ENCODE measurements around the gene AP1B1. TPM values are rescaled to one million over a fixed set of nuclear protein-coding genes. Genes with fewer than 3 reads are reported as not detected.

AP1B1 gene
- total and polyA plus RNA-seq, 2 donors (not counting 1 experiment from before 2014, with no cell fraction given): 139 to 174 TPM

DNA sequence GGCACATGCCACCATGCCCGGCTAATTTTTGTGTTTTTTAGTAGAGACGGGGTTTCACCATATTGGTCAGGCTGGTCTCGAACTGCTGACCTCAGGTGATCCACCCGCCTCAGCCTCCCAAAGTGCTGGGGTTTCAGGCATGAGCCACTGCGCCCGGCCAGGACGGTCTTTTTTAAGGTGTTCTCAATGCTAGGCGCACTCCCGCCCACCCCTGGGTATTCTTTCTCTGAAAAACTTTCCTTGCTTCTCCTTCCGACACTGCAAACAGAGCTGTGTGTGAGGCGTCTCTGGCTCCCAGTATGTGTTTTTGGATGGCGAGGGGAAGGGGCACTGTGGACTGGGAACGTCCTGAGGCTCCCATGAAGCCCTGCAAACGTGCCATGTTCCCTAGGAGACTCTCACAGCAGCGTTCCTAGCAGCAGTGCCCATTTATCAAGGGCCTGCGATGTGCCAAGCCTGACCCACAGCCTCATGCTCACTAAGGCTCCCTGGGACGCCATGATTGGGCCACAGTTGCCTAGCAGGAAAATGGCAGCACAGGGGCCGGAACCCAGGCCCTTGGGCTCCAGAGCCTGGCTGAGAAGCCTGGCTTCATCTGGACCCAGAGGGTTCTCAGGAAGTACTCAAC, 70.4 kb downstream of the AP1B1 start:
- H3K9ac ChIP-seq (ENCODE audit: low read length): no peak overlapping the region
- ATAC-seq (ENCODE audit: low read depth): no peak
- 96% methylated on average over 17 of the region's 18 CpGs for WGBS (ENCODE audit: insufficient coverage)

DNA sequence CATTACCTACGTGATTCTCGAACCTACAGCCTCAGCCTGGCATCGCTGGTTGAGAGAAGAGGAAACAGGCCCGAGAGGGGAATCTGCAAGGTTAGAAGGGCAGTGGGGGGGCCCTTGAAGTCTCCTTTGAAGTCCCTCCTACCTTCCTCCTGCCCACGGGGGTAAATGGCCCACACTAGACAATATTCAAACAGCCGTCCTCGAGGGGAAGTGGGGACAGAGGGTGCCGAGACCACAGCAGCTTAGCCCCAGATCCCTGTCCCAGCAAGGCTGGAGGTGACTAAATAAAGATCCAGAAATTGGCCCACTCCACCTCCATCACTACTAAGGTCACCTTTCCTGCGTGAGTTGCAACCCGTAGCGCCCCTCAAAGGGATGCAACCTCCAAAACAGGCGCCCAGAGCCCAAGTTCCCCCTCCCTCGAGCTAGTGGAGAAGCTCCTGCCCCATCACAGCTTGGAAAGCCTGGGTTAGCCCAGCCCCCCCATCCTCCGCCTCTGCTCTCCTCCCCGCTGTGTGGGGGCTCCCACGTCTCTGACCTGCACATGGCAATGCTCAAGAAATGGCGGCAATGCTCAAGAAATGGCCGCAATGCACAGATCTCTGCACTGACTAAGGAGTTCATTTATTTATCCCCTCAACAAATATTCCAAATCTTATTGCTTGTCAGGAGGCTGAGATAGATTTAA, 72.1 kb downstream of the AP1B1 start:
- Mint-ChIP-seq H3K27me3 (peaks cover 38% of the 10 kb centered on the region), H3K27ac (no peak overlapping the region)
- intact Hi-C loops (cut with micrococcal nuclease): no loop called here

More for the DNA sequence above, 70.4 kb downstream of the AP1B1 start:
- H3K4me3 ChIP-seq (ENCODE audit: control extremely low read depth in 1 of 5, extremely low read depth in 1 of 5, insufficient read depth in 1 of 5, low read depth in 2 of 5, low read length in 4 of 5): no peak overlapping the region
- peaks cover 7% of the 10 kb centered on the region for H4K20me1 ChIP-seq (ENCODE audit: control insufficient read depth, insufficient read depth, low read length, poor library complexity, severe bottlenecking)
- POLR2A ChIA-PET: no interaction called here
- CTCF ChIA-PET: no interaction called here
- no peak overlapping the region for H2AFZ ChIP-seq (ENCODE audit: insufficient read depth, low read depth, low read length, poor library complexity, severe bottlenecking)
- Mint-ChIP-seq H3K27me3 (peaks cover 28% of the 10 kb centered on the region), H3K4me3 (no peak overlapping the region), H3K9me3 (ENCODE audit: insufficient read depth) (no peaks in the 10 kb centered on the region), H3K4me1 (peaks cover 21% of the 10 kb centered on the region), H3K27ac (no peak overlapping the region)
- no peaks in the 10 kb centered on the region for H3K36me3 ChIP-seq (replicated peaks in 1 of 2; ENCODE audit: control extremely low read depth in 1 of 2, control insufficient read depth in 1 of 2, extremely low read depth in 1 of 2, insufficient read depth in 2 of 2, low read length in 1 of 2)
- H3K9me3 ChIP-seq (ENCODE audit: control extremely low read depth in 1 of 3, control insufficient read depth in 2 of 3, insufficient read depth in 1 of 3, low read length in 2 of 3): peaks cover 0 to 17% (median 0%) of the 10 kb centered on the region in 3 donors
- H3K79me2 ChIP-seq (ENCODE audit: control insufficient read depth, insufficient read depth, low read length): no peaks in the 10 kb centered on the region
- intact Hi-C loops (cut with micrococcal nuclease): no loop called here
- H3K4me2 ChIP-seq (replicated peaks; ENCODE audit: low read depth, low read length, poor library complexity, severe bottlenecking): no peak overlapping the region
- peaks cover 20 to 26% of the 10 kb centered on the region in 2 donors for H3K4me1 ChIP-seq (ENCODE audit: control insufficient read depth in 2 of 2, insufficient read depth in 2 of 2, low read length in 2 of 2)
- peaks cover 0 to 33% (median 17%) of the 10 kb centered on the region in 4 experiments for H3K27me3 ChIP-seq (replicated peaks in 1 of 4; ENCODE audit: control extremely low read depth in 1 of 4, control insufficient read depth in 3 of 4, insufficient read depth in 4 of 4, low read length in 3 of 4)
- no peak overlapping the region for H3K27ac ChIP-seq (ENCODE audit: low read length in 2 of 2)
- no peak for DNase-seq
- TF ChIP-seq EZH2 (IDR thresholded peaks at IDR 0.05; ENCODE audit: borderline replicate concordance, insufficient read depth, low read depth, low read length, poor library complexity, severe bottlenecking): no peak
- TF ChIP-seq, protein P1, sequence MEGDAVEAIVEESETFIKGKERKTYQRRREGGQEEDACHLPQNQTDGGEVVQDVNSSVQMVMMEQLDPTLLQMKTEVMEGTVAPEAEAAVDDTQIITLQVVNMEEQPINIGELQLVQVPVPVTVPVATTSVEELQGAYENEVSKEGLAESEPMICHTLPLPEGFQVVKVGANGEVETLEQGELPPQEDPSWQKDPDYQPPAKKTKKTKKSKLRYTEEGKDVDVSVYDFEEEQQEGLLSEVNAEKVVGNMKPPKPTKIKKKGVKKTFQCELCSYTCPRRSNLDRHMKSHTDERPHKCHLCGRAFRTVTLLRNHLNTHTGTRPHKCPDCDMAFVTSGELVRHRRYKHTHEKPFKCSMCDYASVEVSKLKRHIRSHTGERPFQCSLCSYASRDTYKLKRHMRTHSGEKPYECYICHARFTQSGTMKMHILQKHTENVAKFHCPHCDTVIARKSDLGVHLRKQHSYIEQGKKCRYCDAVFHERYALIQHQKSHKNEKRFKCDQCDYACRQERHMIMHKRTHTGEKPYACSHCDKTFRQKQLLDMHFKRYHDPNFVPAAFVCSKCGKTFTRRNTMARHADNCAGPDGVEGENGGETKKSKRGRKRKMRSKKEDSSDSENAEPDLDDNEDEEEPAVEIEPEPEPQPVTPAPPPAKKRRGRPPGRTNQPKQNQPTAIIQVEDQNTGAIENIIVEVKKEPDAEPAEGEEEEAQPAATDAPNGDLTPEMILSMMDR (IDR thresholded peaks at IDR 0.05): no peak

More for the DNA sequence above, 72.1 kb downstream of the AP1B1 start:
- H3K36me3 ChIP-seq (replicated peaks in 1 of 2; ENCODE audit: control extremely low read depth in 1 of 2, control insufficient read depth in 1 of 2, extremely low read depth in 1 of 2, insufficient read depth in 2 of 2, low read length in 1 of 2): no peaks in the 10 kb centered on the region
- no peak overlapping the region for H2AFZ ChIP-seq (ENCODE audit: insufficient read depth, low read depth, low read length, poor library complexity, severe bottlenecking)
- H3K9me3 Mint-ChIP-seq (ENCODE audit: insufficient read depth): no peaks in the 10 kb centered on the region
- CTCF ChIA-PET: no interaction called here
- H4K20me1 ChIP-seq (ENCODE audit: control insufficient read depth, insufficient read depth, low read length, poor library complexity, severe bottlenecking): peaks cover 7% of the 10 kb centered on the region
- no peak overlapping the region for H3K27ac ChIP-seq (ENCODE audit: low read length in 2 of 2)
- WGBS (ENCODE audit: insufficient coverage): 74% methylated on average over 12 of the region's 18 CpGs
- no peak for ATAC-seq (ENCODE audit: low read depth)
- H3K4me1 Mint-ChIP-seq: peaks cover 26% of the 10 kb centered on the region
- H3K79me2 ChIP-seq (ENCODE audit: control insufficient read depth, insufficient read depth, low read length): no peaks in the 10 kb centered on the region
- POLR2A ChIA-PET: no interaction called here
- DNase-seq: no peak
- H3K4me2 ChIP-seq (replicated peaks; ENCODE audit: low read depth, low read length, poor library complexity, severe bottlenecking): peak overlapping the region; percentile 73
- TF ChIP-seq, protein P1 (IDR thresholded peaks at IDR 0.05): no peak
- no peak for TF ChIP-seq EZH2 (IDR thresholded peaks at IDR 0.05; ENCODE audit: borderline replicate concordance, insufficient read depth, low read depth, low read length, poor library complexity, severe bottlenecking)
- peak overlapping the region; percentile 69 for H3K4me3 Mint-ChIP-seq
- peaks cover 21 to 31% of the 10 kb centered on the region in 2 donors for H3K4me1 ChIP-seq (ENCODE audit: control insufficient read depth in 2 of 2, insufficient read depth in 2 of 2, low read length in 2 of 2)
- H3K9ac ChIP-seq (ENCODE audit: low read length): no peak overlapping the region
- H3K9me3 ChIP-seq (ENCODE audit: control extremely low read depth in 1 of 3, control insufficient read depth in 2 of 3, insufficient read depth in 1 of 3, low read length in 2 of 3): peaks cover 0 to 18% (median 0%) of the 10 kb centered on the region in 3 donors
- no peak overlapping the region for H3K4me3 ChIP-seq (ENCODE audit: control extremely low read depth in 1 of 5, extremely low read depth in 1 of 5, insufficient read depth in 1 of 5, low read depth in 2 of 5, low read length in 4 of 5)
- H3K27me3 ChIP-seq (replicated peaks in 1 of 4; ENCODE audit: control extremely low read depth in 1 of 4, control insufficient read depth in 3 of 4, insufficient read depth in 4 of 4, low read length in 3 of 4): peaks cover 0 to 47% (median 26%) of the 10 kb centered on the region in 4 experiments

Measured in B cell (primary cell).